ENCODE measurements around the gene ZNF438. TPM values are rescaled to one million over a fixed set of nuclear protein-coding genes. Genes with fewer than 3 reads are reported as not detected.
"Not testable (repeated sequence)": the region's sequence is repeated elsewhere in the genome, so short reads cannot be mapped to it uniquely, and the experiment has no call there.

Gene ZNF438
- polyA plus RNA-seq, 3 donors, result 8.9 to 10.2 (median 10.1) TPM

DNA sequence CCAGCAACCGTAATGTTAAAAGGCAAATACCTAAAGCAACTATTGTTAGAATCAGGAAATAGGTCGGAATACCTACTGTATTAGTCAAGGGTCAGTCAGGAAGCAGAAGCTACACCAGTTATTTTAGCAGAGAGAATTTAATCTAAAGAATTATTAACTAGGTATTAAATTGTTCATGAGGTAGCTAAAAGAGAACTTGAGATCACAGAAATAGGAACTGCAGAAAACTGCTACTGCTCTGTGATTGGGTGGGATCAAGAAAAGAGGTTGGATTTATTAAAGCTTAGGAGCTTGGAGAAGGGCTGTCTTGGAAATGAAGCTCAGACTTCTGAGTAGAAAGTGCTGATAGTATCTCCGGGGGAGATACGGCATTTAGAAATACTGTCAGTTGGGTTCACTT lies 20.0 kb upstream of the ZNF438 start:
- DNase-seq (ENCODE audit: low read depth in 3 of 3, low spot score in 2 of 3), result no peak

DNA sequence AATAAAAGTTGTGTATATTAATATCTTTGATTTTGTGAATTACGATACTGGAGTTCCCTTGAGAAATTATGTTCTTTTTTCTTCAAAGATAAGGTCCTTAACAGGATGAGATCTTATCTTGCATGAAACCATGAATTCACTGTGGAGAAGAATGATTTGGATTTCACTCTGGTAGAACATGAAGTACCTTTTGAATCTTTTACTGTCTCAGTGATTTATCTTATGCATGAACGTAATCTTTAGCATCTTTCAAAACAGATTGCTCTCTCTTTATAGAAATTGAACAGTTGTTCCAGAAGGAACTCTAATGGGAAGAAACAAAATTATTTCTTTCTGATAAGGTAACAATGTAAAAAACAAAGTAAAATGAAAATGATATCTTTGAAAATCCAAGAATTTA lies 11.0 kb upstream of the ZNF438 start:
- DNase-seq (ENCODE audit: low read depth in 3 of 3, low spot score in 2 of 3), result no peak

DNA sequence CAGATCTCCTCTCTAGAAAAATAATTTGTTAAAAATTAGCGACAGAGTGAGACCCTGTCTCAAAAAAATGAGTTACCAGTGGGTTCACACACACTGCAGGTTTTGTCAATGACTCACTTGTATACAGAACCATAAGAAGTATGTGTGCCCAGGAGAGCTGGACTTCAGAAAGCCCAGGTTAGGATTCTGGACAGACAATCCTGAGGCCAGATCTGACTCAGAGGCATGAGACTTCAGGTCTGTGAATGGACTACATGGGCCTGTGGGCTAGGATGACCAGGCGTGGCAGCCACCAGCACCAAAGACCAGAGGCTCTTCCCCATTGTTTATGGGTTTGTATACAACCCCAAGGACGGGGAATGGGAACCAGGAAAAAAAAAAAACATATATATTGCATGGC lies 9.3 kb upstream of the ZNF438 start:
- DNase-seq (ENCODE audit: low read depth in 3 of 3, low spot score in 2 of 3), result no peak

DNA sequence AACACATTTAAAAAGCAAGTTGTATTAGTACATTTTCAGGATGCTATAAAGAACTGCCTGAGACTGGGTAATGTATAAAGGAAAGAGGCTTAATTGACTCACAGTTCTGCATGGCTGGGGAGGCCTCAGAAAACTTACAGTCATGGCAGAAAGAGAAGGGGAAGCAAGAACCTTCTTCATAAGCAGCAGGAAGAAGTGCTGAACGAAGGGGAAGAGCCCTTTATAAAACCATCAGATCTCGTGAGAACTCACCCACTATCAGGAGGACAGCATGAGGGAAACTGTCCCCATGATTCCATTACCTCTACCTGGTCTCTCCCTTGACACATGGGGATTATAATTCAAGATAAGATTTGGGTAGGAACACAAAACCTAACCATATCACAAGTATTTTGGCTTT lies 7.3 kb upstream of the ZNF438 start:
- not testable (repeated sequence) for DNase-seq (ENCODE audit: low read depth in 3 of 3, low spot score in 2 of 3)

GRCh38 chr10:31037749-31038148 lies 6.1 kb upstream of the ZNF438 start:
- no peak for DNase-seq (ENCODE audit: low read depth in 3 of 3, low spot score in 2 of 3)

DNA sequence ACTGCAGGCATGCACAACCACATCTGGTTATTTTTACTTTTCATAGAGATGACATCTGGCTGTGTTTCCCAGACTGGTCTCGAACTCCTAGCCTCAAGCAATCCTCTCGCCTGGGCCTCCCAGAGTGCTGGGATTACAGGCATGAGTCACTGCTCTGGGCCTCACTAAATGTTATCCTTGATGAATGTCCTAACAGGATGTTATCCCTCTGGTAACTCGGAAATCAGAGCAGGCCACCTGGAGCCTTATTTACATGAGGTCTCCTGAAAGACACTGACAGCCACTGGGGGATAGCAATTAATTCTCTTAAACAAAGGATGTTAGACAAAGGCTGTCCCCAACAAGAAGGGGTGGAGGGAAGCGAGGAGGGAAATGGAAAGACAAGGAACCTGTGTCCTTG lies 4.5 kb upstream of the ZNF438 start:
- DNase-seq (ENCODE audit: low read depth in 3 of 3, low spot score in 2 of 3), result no peak

- no peak for DNase-seq (ENCODE audit: low read depth in 3 of 3, low spot score in 2 of 3)
Observed at GRCh38 chr10:31035266-31035798, 3.7 kb upstream of the ZNF438 start.

DNA sequence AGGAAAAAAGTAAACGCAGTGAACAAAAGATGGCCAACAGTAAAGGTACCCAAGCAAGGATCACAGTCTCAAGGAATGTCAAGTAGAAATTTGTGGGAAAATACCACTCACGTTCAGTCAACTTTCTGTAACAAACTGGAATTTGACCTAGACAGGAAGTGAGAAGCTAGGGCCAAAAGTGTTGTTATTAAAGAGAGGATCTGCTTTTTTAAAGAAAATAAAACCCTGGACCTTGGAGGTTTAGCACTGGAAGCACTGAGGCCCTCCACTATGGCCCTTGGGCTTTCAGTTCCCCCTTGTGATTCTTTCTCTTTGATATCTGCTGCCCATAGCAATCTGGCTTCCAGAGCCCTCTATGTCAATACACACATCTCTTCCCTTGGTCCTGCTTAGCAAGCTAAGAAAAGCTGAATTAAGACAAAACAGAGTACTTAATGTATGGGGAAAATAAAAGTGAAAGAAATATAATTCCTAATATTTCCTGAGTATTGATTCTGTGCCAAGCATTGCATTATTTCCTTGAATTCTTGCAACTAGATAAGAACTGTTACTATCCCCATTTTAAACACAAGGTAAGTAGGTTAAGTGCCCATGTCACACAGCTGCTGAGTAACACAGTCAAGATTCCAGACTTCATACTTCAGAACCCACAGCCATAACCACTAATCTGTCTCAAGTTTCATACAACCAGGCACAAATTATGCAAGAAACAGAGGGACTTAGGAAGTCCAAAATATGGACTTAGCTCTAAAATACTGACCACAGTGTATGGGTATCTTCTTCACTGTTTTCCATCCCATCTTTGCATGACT lies 2.6 kb upstream of the ZNF438 start:
- DNase-seq (ENCODE audit: low read depth in 3 of 3, low spot score in 2 of 3), result no peak

DNA sequence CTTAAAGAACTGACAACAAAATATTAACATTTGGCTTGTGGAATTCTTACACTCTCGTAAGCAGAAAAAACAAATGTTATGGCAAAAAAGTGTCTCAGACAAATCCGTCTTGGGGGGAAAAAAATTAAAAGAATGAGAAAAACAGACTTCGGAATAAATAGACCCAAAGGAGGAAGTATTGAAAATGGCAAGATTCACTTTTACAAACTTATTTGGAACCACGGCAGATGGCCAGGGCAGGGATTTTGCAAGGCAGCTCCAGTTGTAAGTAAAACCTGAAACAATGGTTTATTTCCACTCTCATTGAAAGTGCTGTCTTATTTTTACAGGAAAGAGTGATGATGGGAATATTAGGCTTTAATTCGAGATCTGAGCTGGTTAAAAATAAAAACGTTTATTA lies 1.5 kb upstream of the ZNF438 start:
- DNase-seq (ENCODE audit: low read depth in 3 of 3, low spot score in 2 of 3), result no peak

GRCh38 chr10:31032258-31033132 lies 830 bp upstream of the ZNF438 start:
- DNase-seq (ENCODE audit: low read depth in 3 of 3, low spot score in 2 of 3), result peak in 2 of 3 donors; percentile 88 to 90

DNA sequence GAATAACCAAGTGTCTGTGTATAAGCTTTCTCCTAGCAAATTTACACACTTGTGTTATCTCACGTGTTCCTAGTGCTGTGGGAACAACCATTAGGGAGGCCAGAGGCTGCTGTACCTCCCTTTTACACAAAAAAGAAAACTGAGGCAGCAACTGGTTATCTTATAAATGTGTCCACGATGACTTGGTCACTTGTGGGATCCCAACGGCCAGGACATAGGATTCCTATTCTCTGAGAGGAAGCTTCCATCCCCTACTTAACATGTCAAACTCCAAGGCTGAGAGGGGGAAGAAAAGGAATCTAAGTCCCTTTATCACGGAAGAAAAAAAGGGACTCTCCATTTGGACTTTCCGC lies 484 bp downstream of the ZNF438 start:
- DNase-seq (ENCODE audit: low read depth in 3 of 3, low spot score in 2 of 3), result peak in 1 of 3 donors; percentile 36

DNA sequence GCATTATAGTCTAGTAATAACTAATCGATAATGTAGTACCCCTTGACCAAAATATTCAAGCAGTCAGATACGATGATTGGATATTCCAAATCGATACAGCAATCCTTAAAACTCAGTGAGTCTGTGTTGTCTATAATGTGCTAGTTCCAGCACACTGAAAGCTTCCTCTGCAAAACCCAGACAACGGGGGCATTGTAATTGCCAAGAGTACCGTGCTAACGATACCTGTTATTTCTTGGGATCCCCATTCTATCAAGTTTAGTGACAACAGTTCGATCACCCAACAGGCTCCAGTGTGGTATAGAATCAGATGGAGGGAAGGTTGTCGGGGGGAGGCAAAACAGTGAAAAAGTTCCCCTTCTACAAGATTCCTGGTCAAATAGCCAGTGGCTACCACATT lies 865 bp downstream of the ZNF438 start:
- no peak for DNase-seq (ENCODE audit: low read depth in 3 of 3, low spot score in 2 of 3)

DNA sequence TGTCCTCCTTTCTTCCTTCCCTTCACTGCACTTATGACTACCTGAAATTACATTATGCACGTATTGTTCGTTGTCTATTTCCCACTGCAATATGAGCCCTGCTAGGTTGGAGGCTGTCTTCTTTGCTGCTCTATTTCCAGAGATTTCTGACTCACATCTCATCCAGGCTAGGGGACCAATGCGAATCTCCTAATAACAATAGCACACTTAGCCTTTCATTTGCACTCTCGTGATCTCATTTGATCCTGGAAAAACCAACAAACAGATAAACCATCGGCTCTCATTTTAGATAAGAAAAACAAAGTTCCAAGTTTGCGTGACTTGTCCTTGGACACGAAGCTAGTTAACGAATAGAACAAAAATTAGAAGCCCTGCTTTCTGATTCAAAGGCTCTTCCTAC lies 1.4 kb downstream of the ZNF438 start:
- DNase-seq (ENCODE audit: low read depth in 3 of 3, low spot score in 2 of 3), result no peak

- no peak for DNase-seq (ENCODE audit: low read depth in 3 of 3, low spot score in 2 of 3)
Observed at GRCh38 chr10:31028081-31028480, 3.6 kb downstream of the ZNF438 start.

DNA sequence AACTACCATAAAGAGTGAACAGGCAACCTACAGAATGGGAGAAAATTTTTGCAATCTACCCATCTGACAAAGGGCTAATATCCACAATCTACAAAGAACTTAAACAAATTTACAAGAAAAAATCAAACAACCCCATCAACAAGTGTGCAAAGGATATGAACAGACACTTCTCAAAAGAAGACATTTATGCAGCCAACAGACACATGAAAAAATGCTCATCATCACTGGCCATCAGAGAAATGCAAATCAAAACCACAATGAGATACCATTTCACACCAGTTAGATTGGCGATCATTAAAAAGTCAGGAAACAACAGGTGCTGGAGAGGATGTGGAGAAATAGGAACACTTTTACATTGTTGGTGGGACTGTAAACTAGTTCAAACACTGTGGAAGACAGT lies 5.4 kb downstream of the ZNF438 start:
- not testable (repeated sequence) for DNase-seq (ENCODE audit: low read depth in 3 of 3, low spot score in 2 of 3)

GRCh38 chr10:31025142-31025541 lies 6.5 kb downstream of the ZNF438 start:
- DNase-seq (ENCODE audit: low read depth in 3 of 3, low spot score in 2 of 3), result no peak

DNA sequence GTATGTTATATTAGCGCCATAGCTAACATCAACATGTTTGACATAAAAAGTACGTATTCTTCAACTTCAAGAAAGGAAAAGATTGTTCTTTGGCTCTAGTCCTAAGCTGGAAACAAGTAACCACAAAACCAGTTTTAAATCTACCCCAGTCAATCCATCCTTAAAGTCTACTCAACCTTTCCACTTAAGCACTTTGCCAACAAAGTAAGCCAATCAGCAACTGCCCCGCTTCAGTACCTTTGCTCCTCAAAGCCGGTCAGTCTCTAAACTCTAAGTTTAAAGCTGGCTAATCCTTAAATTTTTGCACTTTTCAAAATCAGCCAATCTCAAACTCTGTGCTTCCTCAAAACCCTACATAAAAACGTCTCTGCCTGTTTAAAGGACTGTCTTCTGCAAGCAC lies 8.1 kb downstream of the ZNF438 start:
- DNase-seq (ENCODE audit: low read depth in 3 of 3, low spot score in 2 of 3), result no peak

GRCh38 chr10:31020209-31020608 lies 11.5 kb downstream of the ZNF438 start:
- DNase-seq (ENCODE audit: low read depth in 3 of 3, low spot score in 2 of 3), result peak in 2 of 3 donors; percentile 45 to 47

GRCh38 chr10:31018962-31019361 lies 12.7 kb downstream of the ZNF438 start:
- DNase-seq (ENCODE audit: low read depth in 3 of 3, low spot score in 2 of 3), result no peak

GRCh38 chr10:31018356-31018750 lies 13.3 kb downstream of the ZNF438 start:
- no peak for DNase-seq (ENCODE audit: low read depth in 3 of 3, low spot score in 2 of 3)

DNA sequence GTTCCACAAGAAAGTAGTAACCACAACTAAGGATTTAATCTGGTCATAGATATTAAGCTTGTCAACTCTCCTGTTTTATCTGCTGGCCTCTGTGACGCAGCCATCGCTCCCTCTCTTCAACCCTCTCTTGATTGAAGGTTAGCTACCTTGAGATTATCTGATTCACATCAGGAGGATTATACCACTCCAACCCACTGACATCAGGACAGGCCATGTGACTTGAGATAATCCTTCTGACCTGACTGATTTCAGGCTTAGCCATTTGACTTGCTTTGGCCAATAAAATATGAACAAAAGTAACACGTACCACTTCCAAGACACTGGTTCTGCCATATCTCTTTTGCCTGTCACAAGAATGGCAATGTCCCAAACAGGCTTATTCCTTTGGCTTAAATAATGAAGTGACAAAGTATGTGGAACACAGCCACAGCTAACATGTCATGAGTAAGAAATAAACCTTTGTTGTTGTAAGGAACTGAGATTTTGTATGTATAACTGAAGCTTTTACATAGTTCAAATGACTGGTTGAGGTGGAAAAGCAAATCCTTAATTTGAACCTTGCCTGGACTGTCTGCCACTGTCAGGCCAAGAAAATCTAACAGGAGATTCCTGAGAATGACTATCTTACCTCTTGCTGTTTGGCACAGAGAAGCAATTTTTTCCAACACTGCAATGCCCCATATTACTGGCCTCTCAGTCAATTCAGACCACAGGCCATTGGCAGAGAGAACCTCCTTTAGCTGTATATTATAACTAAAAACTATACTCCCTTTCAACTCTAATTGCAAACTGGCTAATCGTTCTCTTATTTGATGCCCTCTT lies 13.9 kb downstream of the ZNF438 start:
- no peak for DNase-seq (ENCODE audit: low read depth in 3 of 3, low spot score in 2 of 3)

All from right renal cortex interstitium (tissue), 3 donors.